HepG2 (cell line): ENCODE results near the gene TXNIP. TPM values are rescaled to one million over a fixed set of nuclear protein-coding genes. Genes with fewer than 3 reads are reported as not detected.
A peak's percentile ranks its signal among the peaks of the same experiment; 100 is the strongest.

Source experiments
- AGO1 ChIP-seq: fragments of 200-400 bp; formaldehyde crosslinking; IDR thresholded peaks from 2 replicates; pipeline ENCODE4 v1.6.1; 2017; ENCODE audit warnings: mild to moderate bottlenecking, low read depth, low read length, moderate library complexity; ENCODE audit not compliant: poor library complexity, severe bottlenecking
- ASH2L ChIP-seq: fragments of 300-600, 200-600 bp; sonication (generic); IDR thresholded peaks from 2 replicates; pipeline ENCODE4 v1.7.0; 2017; ENCODE audit warnings: low read depth, mild to moderate bottlenecking, moderate library complexity, mixed read lengths, low read length; ENCODE audit not compliant: insufficient read length
- BCL6 ChIP-seq: IDR thresholded peaks from 2 replicates; pipeline ENCODE4 v1.6.1; 2016; ENCODE audit warnings: missing genetic modification reagents, missing compliant biosample characterization
- HHEX ChIP-seq: IDR thresholded peaks from 2 replicates; pipeline ENCODE4 v1.6.1; 2016; ENCODE audit warnings: control low read depth
- MAFG ChIP-seq: sonication (generic); formaldehyde crosslinking; IDR thresholded peaks from 2 replicates; pipeline ENCODE4 v1.5.1; 2020; ENCODE audit warnings: mild to moderate bottlenecking, missing genetic modification reagents
- MEIS1 ChIP-seq: sonication (generic); formaldehyde crosslinking; IDR thresholded peaks from 2 replicates; pipeline ENCODE4 v1.9.0; 2021; ENCODE audit warnings: mild to moderate bottlenecking, missing genetic modification reagents, moderate library complexity, borderline replicate concordance
- MTF1 ChIP-seq: sonication (generic); formaldehyde crosslinking; IDR thresholded peaks from 2 replicates; pipeline ENCODE4 v1.5.0; 2020; ENCODE audit warnings: missing genetic modification reagents
- PAWR ChIP-seq: sonication (generic); formaldehyde crosslinking; IDR thresholded peaks from 2 replicates; pipeline ENCODE4 v1.4.0; 2020; ENCODE audit warnings: missing genetic modification reagents, mild to moderate bottlenecking, borderline replicate concordance
- PRDM10 ChIP-seq: sonication (generic); formaldehyde crosslinking; IDR thresholded peaks from 2 replicates; pipeline ENCODE4 v1.4.0; 2020; ENCODE audit warnings: low read depth, missing genetic modification reagents
- RBM39 ChIP-seq: fragments of 200-400 bp; formaldehyde crosslinking; IDR thresholded peaks from one replicate; pipeline ENCODE4 v1.6.1; 2018; ENCODE audit warnings: antibody characterized with exemption, mild to moderate bottlenecking, low read depth, low read length; ENCODE audit not compliant: poor library complexity, severe bottlenecking
- REL ChIP-seq: sonication (generic); formaldehyde crosslinking; conservative IDR thresholded peaks from 2 replicates; pipeline ENCODE4 v1.8.0; 2022; ENCODE audit warnings: mild to moderate bottlenecking, missing genetic modification reagents, moderate library complexity
- SETDB1 ChIP-seq: sonication (generic); formaldehyde crosslinking; IDR thresholded peaks from 2 replicates; pipeline ENCODE4 v1.5.1; 2020; ENCODE audit warnings: missing genetic modification reagents, mild to moderate bottlenecking, borderline replicate concordance
- TERF1 ChIP-seq: sonication (generic); formaldehyde crosslinking; IDR thresholded peaks from 2 replicates; pipeline ENCODE4 v1.8.0; 2022; ENCODE audit warnings: mild to moderate bottlenecking, missing genetic modification reagents, moderate library complexity
- ZFY ChIP-seq: sonication (generic); formaldehyde crosslinking; IDR thresholded peaks from 2 replicates; pipeline ENCODE4 v1.4.0; 2020; ENCODE audit warnings: missing genetic modification reagents
- ZMYM4 ChIP-seq: sonication (generic); formaldehyde crosslinking; IDR thresholded peaks from 2 replicates; pipeline ENCODE4 v1.8.1; 2023; ENCODE audit warnings: mild to moderate bottlenecking, missing genetic modification reagents
- ZNF264 ChIP-seq: sonication (generic); formaldehyde crosslinking; IDR thresholded peaks from 2 replicates; pipeline ENCODE4 v1.4.0; 2020; ENCODE audit warnings: missing genetic modification reagents
- ZNF710 ChIP-seq: sonication (generic); formaldehyde crosslinking; IDR thresholded peaks from 2 replicates; pipeline ENCODE4 v1.5.0; 2020; ENCODE audit warnings: mild to moderate bottlenecking, missing genetic modification reagents, borderline replicate concordance
- ZSCAN20 ChIP-seq: sonication (generic); formaldehyde crosslinking; IDR thresholded peaks from 2 replicates; pipeline ENCODE4 v1.4.0; 2020; ENCODE audit warnings: missing genetic modification reagents, mild to moderate bottlenecking, borderline replicate concordance
- polyA plus RNA-seq, 8 experiments: library from polyadenylated mRNA; depleted of rRNA in 3 of 8; stranded (reverse) in 7 of 8; unstranded in 1 of 8; fragments of >200 nt; fragmentation: Illumina TruSeq in 4 of 8; extraction: Trizol in 4 of 8; gene quantifications; 2 replicates each; pipeline versions ENCODE4 v1.2.1 to v1.2.3, GENCODE V29; 2011 to 2016; ENCODE audit warnings: low read depth in 4 of 8, missing spikeins in 1 of 8, mixed read lengths in 1 of 8; ENCODE audit not compliant: insufficient read depth in 1 of 8
- total RNA-seq, 5 experiments: library from RNA; depleted of rRNA; stranded (reverse); fragments of >200 nt; fragmentation: Illumina TruSeq; extraction: Trizol; gene quantifications; 2 replicates each; pipeline ENCODE4 v1.2.3, GENCODE V29; 2016; ENCODE audit warnings: low read depth in 1 of 5

Gene TXNIP
- total and polyA plus RNA-seq, 2 of the 13 experiments (the other 11 are each of a cell fraction or from before 2014, with no cell fraction given) = 24.4 to 237 TPM

GRCh38 chr1:145985502-145986439 lies 10.6 kb downstream of the TXNIP start (continued):
- TF ChIP-seq TERF1 (CRISPR knock-in tag) = no peak
- no peak for TF ChIP-seq PRDM10 (CRISPR knock-in tag)
- no peak for TF ChIP-seq ZSCAN20 (CRISPR knock-in tag)
- no peak for TF ChIP-seq ZMYM4
- no peak for TF ChIP-seq ZNF264 (CRISPR knock-in tag)
- TF ChIP-seq ASH2L = no peak
- TF ChIP-seq MEIS1 = no peak
- TF ChIP-seq PAWR = no peak
- no peak for TF ChIP-seq REL (CRISPR knock-in tag)
- no peak for TF ChIP-seq SETDB1 (CRISPR knock-in tag)
- no peak for TF ChIP-seq MTF1 (CRISPR knock-in tag)
- no peak for TF ChIP-seq RBM39
- TF ChIP-seq ZNF710 (CRISPR knock-in tag) = no peak
- peak; percentile 87 for TF ChIP-seq BCL6 (CRISPR knock-in tag)
- TF ChIP-seq MAFG (CRISPR knock-in tag) = no peak
- TF ChIP-seq HHEX (CRISPR knock-in tag) = no peak
- no peak for TF ChIP-seq ZFY
- TF ChIP-seq AGO1 = no peak
